Activated CD8-positive, alpha-beta memory T cell treated with anti-CD3 and anti-CD28 coated beads for 1 hour (primary cell): ENCODE data around the gene CCNI.
A peak's percentile ranks its signal among the peaks of the same experiment; 100 is the strongest.
"Not testable (repeated sequence)": the region's sequence is repeated elsewhere in the genome, so short reads cannot be mapped to it uniquely, and the experiment has no call there.

Experiments used
- DNase-seq, 2 donors: peaks; one replicate each; pipeline ENCODE4 v3.0.0-alpha.2; 2020; ENCODE audit warnings: low read depth in 1 of 2; ENCODE audit errors: extremely low read depth in 1 of 2

Gene CCNI

GRCh38 chr4:77082886-77083608, 7.3 kb upstream of the CCNI start:
- no peak for DNase-seq

- DNase-seq: not testable (repeated sequence)
Observed at GRCh38 chr4:77080806-77081205, 5.0 kb upstream of the CCNI start.

GRCh38 chr4:77079281-77079680, 3.5 kb upstream of the CCNI start:
- no peak for DNase-seq

- DNase-seq: no peak
Observed at GRCh38 chr4:77078401-77078800, 2.6 kb upstream of the CCNI start.

- DNase-seq: no peak
Observed at GRCh38 chr4:77076889-77077635, 1.3 kb upstream of the CCNI start.

GRCh38 chr4:77074981-77075855, 571 bp downstream of the CCNI start:
- DNase-seq: peak; percentile 55 to 64

GRCh38 chr4:77074381-77074831, 1.4 kb downstream of the CCNI start:
- no peak for DNase-seq

GRCh38 chr4:77073981-77074380, 1.8 kb downstream of the CCNI start:
- no peak for DNase-seq

GRCh38 chr4:77073106-77073809, 2.5 kb downstream of the CCNI start:
- no peak for DNase-seq

GRCh38 chr4:77072195-77072753, 3.5 kb downstream of the CCNI start:
- peak in 1 of 2 donors; percentile 27 for DNase-seq

GRCh38 chr4:77069514-77069913, 6.3 kb downstream of the CCNI start:
- DNase-seq: not testable (repeated sequence)

- no peak for DNase-seq
Observed at GRCh38 chr4:77065382-77065781, 10.4 kb downstream of the CCNI start.

GRCh38 chr4:77062856-77063255, 12.9 kb downstream of the CCNI start:
- DNase-seq: no peak

GRCh38 chr4:77052352-77052751, 23.4 kb downstream of the CCNI start:
- DNase-seq: peak; percentile 40 to 51

GRCh38 chr4:77050962-77051361, 24.8 kb downstream of the CCNI start:
- no peak for DNase-seq

GRCh38 chr4:77047037-77047436, 28.8 kb downstream of the CCNI start:
- no peak for DNase-seq

GRCh38 chr4:77045490-77045889, 30.3 kb downstream of the CCNI start:
- DNase-seq: no peak

- DNase-seq: no peak
Observed at GRCh38 chr4:77044461-77045150, 31.2 kb downstream of the CCNI start.

GRCh38 chr4:77043507-77044136, 32.2 kb downstream of the CCNI start:
- no peak for DNase-seq
